CD4-positive, alpha-beta T cell treated with Interleukin-15 for 4 hours (primary cell): Measurements from ENCODE around the gene NUP98.
A peak's percentile ranks its signal among the peaks of the same experiment; 100 is the strongest.
"Not testable (repeated sequence)": the region's sequence is repeated elsewhere in the genome, so short reads cannot be mapped to it uniquely, and the experiment has no call there.

Source experiments
- DNase-seq: peaks from one replicate; pipeline ENCODE4 v3.0.0-alpha.2; 2020; ENCODE audit warnings: low spot score

NUP98 gene

GRCh38 chr11:3669742-3670183 is 127.6 kb downstream of the NUP98 start:
- no peak for DNase-seq

- no peak for DNase-seq
These were observed 128.2 kb downstream of the NUP98 start for GRCh38 chr11:3669128-3669527.

GRCh38 chr11:3667149-3668035 is 130.0 kb downstream of the NUP98 start:
- DNase-seq, result no peak

GRCh38 chr11:3666023-3666530 is 131.3 kb downstream of the NUP98 start:
- no peak for DNase-seq

GRCh38 chr11:3665336-3666022 is 131.9 kb downstream of the NUP98 start:
- no peak for DNase-seq

GRCh38 chr11:3664032-3664630 is 133.2 kb downstream of the NUP98 start:
- no peak for DNase-seq

- DNase-seq, result no peak
These were observed 134.5 kb downstream of the NUP98 start for GRCh38 chr11:3662856-3663255.

- no peak for DNase-seq
These were observed 136.4 kb downstream of the NUP98 start for GRCh38 chr11:3660960-3661359.

- DNase-seq, result no peak
These were observed 137.5 kb downstream of the NUP98 start for GRCh38 chr11:3659595-3660515.

GRCh38 chr11:3658252-3658651 is 139.1 kb downstream of the NUP98 start:
- DNase-seq, result no peak

GRCh38 chr11:3657331-3657730 is 140.0 kb downstream of the NUP98 start:
- not testable (repeated sequence) for DNase-seq

- DNase-seq, result no peak
These were observed 141.8 kb downstream of the NUP98 start for GRCh38 chr11:3655547-3655946.

- not testable (repeated sequence) for DNase-seq
These were observed 144.8 kb downstream of the NUP98 start for GRCh38 chr11:3652514-3652913.

- not testable (repeated sequence) for DNase-seq
These were observed 148.0 kb downstream of the NUP98 start for GRCh38 chr11:3649374-3649773.

- not testable (repeated sequence) for DNase-seq
These were observed 148.5 kb downstream of the NUP98 start for GRCh38 chr11:3648843-3649242.

- DNase-seq, result no peak
These were observed 151.8 kb downstream of the NUP98 start for GRCh38 chr11:3645552-3645951.

GRCh38 chr11:3644817-3645235 is 152.5 kb downstream of the NUP98 start, which contains the start of gene ART1:
Gene ART1 (plus strand): TSS chr11:3645128. CDS start chr11:3659214, 14,086 bp downstream.
- no peak for DNase-seq

- not testable (repeated sequence) for DNase-seq
These were observed 154.2 kb downstream of the NUP98 start for GRCh38 chr11:3643102-3643546.

- DNase-seq, result peak; percentile 68
These were observed 155.0 kb downstream of the NUP98 start for GRCh38 chr11:3642071-3642951.

GRCh38 chr11:3641701-3642070 is 155.7 kb downstream of the NUP98 start, which contains the start of gene ART5:
Gene ART5 (minus strand): TSS chr11:3641992. CDS start chr11:3641862, 130 bp downstream.
- DNase-seq, result no peak
